Neuronal stem cell (in vitro differentiated cells): Measurements from ENCODE around the gene UTS2B.

Source experiments
- DNase-seq: peaks from one replicate; pipeline ENCODE4 v3.0.0-alpha.2; 2013; ENCODE audit warnings: low spot score
- H2AFZ ChIP-seq: one replicate; pipeline ENCODE4 v1.6.1; 2013; ENCODE audit warnings: mild to moderate bottlenecking, low read length, inconsistent platforms
- H2AK5ac ChIP-seq: 2 replicates; pipeline ENCODE4 v1.6.1; 2013; ENCODE audit warnings: low read depth, mild to moderate bottlenecking, inconsistent platforms, low read length, moderate library complexity, mixed read lengths
- H2BK120ac ChIP-seq: 2 replicates; pipeline ENCODE4 v1.6.1; 2013; ENCODE audit warnings: low read depth, mild to moderate bottlenecking, inconsistent platforms, low read length, moderate library complexity, mixed read lengths
- H2BK12ac ChIP-seq: one replicate; pipeline ENCODE4 v1.6.1; 2013; ENCODE audit warnings: low read length, inconsistent platforms
- H2BK15ac ChIP-seq: 2 replicates; pipeline ENCODE4 v1.6.1; 2013; ENCODE audit warnings: mild to moderate bottlenecking, low read length, inconsistent platforms, mixed read lengths
- H2BK5ac ChIP-seq: one replicate; pipeline ENCODE4 v1.6.1; 2013; ENCODE audit warnings: inconsistent platforms, mild to moderate bottlenecking, low read length, moderate library complexity
- H3K14ac ChIP-seq: one replicate; pipeline ENCODE4 v1.6.1; 2013; ENCODE audit warnings: low read length, inconsistent platforms
- H3K18ac ChIP-seq: 2 replicates; pipeline ENCODE4 v1.6.1; 2013; ENCODE audit warnings: low read length, inconsistent platforms
- H3K23ac ChIP-seq: 2 replicates; pipeline ENCODE4 v1.6.1; 2013; ENCODE audit warnings: low read depth, mild to moderate bottlenecking, mixed read lengths, low read length, inconsistent platforms; ENCODE audit not compliant: poor library complexity
- H3K27ac ChIP-seq: replicated peaks from 3 replicates; pipeline ENCODE4 v1.5.1; 2013; ENCODE audit warnings: low read length, inconsistent platforms
- H3K27me3 ChIP-seq, 3 experiments: 2 replicates each; pipeline ENCODE4 v1.6.1; 2013; ENCODE audit warnings: low read length in 3 of 3, mild to moderate bottlenecking in 2 of 3, inconsistent platforms in 1 of 3, low read depth in 1 of 3, mixed read lengths in 1 of 3, moderate library complexity in 1 of 3; ENCODE audit not compliant: control insufficient read depth in 3 of 3, insufficient read depth in 3 of 3
- H3K36me3 ChIP-seq, 2 donors: replicated peaks in 1 of 2; 2 replicates each; pipeline ENCODE4 v1.6.1; 2013; ENCODE audit warnings: low read length in 2 of 2; ENCODE audit not compliant: control insufficient read depth in 2 of 2, insufficient read depth in 2 of 2
- H3K4ac ChIP-seq: 2 replicates; pipeline ENCODE4 v1.6.1; 2013; ENCODE audit warnings: inconsistent platforms, mild to moderate bottlenecking, low read length, moderate library complexity
- H3K4me1 ChIP-seq, 2 donors: 1 replicate in 1 of 2; 2 replicates in 1 of 2; pipeline ENCODE4 v1.6.1; 2013; ENCODE audit warnings: low read length in 2 of 2, low read depth in 1 of 2; ENCODE audit not compliant: control insufficient read depth in 2 of 2, insufficient read depth in 1 of 2
- H3K4me2 ChIP-seq: one replicate; pipeline ENCODE4 v1.6.1; 2013; ENCODE audit warnings: mild to moderate bottlenecking, low read length, inconsistent platforms; ENCODE audit not compliant: insufficient read depth, poor library complexity, severe bottlenecking
- H3K4me3 ChIP-seq, 2 donors: 2 replicates each; pipeline ENCODE4 v1.5.1; 2013; ENCODE audit warnings: low read length in 2 of 2, mild to moderate bottlenecking in 2 of 2, inconsistent platforms in 1 of 2, moderate library complexity in 1 of 2
- H3K79me1 ChIP-seq: one replicate; pipeline ENCODE4 v1.6.1; 2013; ENCODE audit warnings: low read depth, mild to moderate bottlenecking, inconsistent platforms, low read length, moderate library complexity
- H3K9ac ChIP-seq: one replicate; pipeline ENCODE4 v1.6.1; 2013; ENCODE audit warnings: mild to moderate bottlenecking, low read depth, low read length, inconsistent platforms; ENCODE audit not compliant: poor library complexity
- H3K9me3 ChIP-seq, 2 donors: replicated peaks in 1 of 2; 2 replicates each; pipeline versions ENCODE3 to v1.6.1; 2013; ENCODE audit warnings: low read length in 2 of 2, mild to moderate bottlenecking in 2 of 2, inconsistent platforms in 1 of 2, low read depth in 1 of 2, mixed read lengths in 1 of 2, moderate library complexity in 1 of 2; ENCODE audit not compliant: control insufficient read depth in 2 of 2, insufficient read depth in 1 of 2
- H4K8ac ChIP-seq: one replicate; pipeline ENCODE4 v1.6.1; 2013; ENCODE audit warnings: low read depth, mild to moderate bottlenecking, inconsistent platforms, low read length, moderate library complexity
- H4K91ac ChIP-seq: one replicate; pipeline ENCODE4 v1.6.1; 2013; ENCODE audit warnings: low read length, low read depth, mild to moderate bottlenecking, inconsistent platforms; ENCODE audit not compliant: poor library complexity
- WGBS, 2 donors: extraction: QIAGEN DNeasy Blood & Tissue Kit; methylation state at CpG; one replicate each; pipeline ENCODE4 v1.1.7; 2013; ENCODE audit warnings: missing lambda C conversion rate in 2 of 2, mixed read lengths in 1 of 2; ENCODE audit not compliant: insufficient read length in 2 of 2, insufficient replicate concordance in 1 of 2; ENCODE audit errors: extremely low coverage in 2 of 2; 5-methylcytosine and 5-hydroxymethylcytosine counted together

UTS2B gene

GRCh38 chr3:191342006-191342405, 11.7 kb upstream of the UTS2B start:
- no peaks in the 10 kb centered on the region for H3K79me1 ChIP-seq
- H2BK120ac ChIP-seq = no peak overlapping the region
- no peak overlapping the region for H2BK15ac ChIP-seq
- H3K4me3 ChIP-seq = no peak overlapping the region
- H3K27me3 ChIP-seq = no peaks in the 10 kb centered on the region
- H3K4me2 ChIP-seq = no peak overlapping the region
- no peak overlapping the region for H2BK12ac ChIP-seq
- no peaks in the 10 kb centered on the region for H3K9me3 ChIP-seq
- no peaks in the 10 kb centered on the region for H3K36me3 ChIP-seq
- no peak overlapping the region for H3K4ac ChIP-seq
- H2AFZ ChIP-seq = no peak overlapping the region
- H3K14ac ChIP-seq = no peak overlapping the region
- H2AK5ac ChIP-seq = no peak overlapping the region
- no peak overlapping the region for H4K8ac ChIP-seq
- no peak overlapping the region for H2BK5ac ChIP-seq
- H4K91ac ChIP-seq = no peak overlapping the region
- peaks cover 0 to 1% of the 10 kb centered on the region in 2 donors for H3K4me1 ChIP-seq
- no peak overlapping the region for H3K23ac ChIP-seq
- WGBS, 2 donors = no CpG with 5 or more reads among the region's 2 CpGs
- H3K9ac ChIP-seq = no peak overlapping the region
- no peak for DNase-seq
- H3K27ac ChIP-seq = no peak overlapping the region
- H3K18ac ChIP-seq = no peak overlapping the region

- no peak overlapping the region for H2AFZ ChIP-seq
- no peak overlapping the region for H2BK120ac ChIP-seq
- peaks cover 0 to 1% of the 10 kb centered on the region in 2 donors for H3K4me1 ChIP-seq
- no peak overlapping the region for H2BK12ac ChIP-seq
- H3K36me3 ChIP-seq = no peaks in the 10 kb centered on the region
- no peak overlapping the region for H3K4me3 ChIP-seq
- H2AK5ac ChIP-seq = no peak overlapping the region
- WGBS, 2 donors = no CpG with 5 or more reads among the region's 1 CpG
- H3K18ac ChIP-seq = no peak overlapping the region
- H3K4ac ChIP-seq = no peak overlapping the region
- H3K23ac ChIP-seq = no peak overlapping the region
- no peak overlapping the region for H3K4me2 ChIP-seq
- no peak overlapping the region for H3K27ac ChIP-seq
- no peak overlapping the region for H3K14ac ChIP-seq
- no peak overlapping the region for H2BK5ac ChIP-seq
- no peak for DNase-seq
- no peak overlapping the region for H4K91ac ChIP-seq
- H3K9me3 ChIP-seq = peaks cover 0 to 3% of the 10 kb centered on the region in 2 donors
- H4K8ac ChIP-seq = no peak overlapping the region
- no peaks in the 10 kb centered on the region for H3K27me3 ChIP-seq
- no peaks in the 10 kb centered on the region for H3K79me1 ChIP-seq
- no peak overlapping the region for H3K9ac ChIP-seq
- H2BK15ac ChIP-seq = no peak overlapping the region
These were observed 10.6 kb upstream of the UTS2B start for GRCh38 chr3:191340966-191341365.

GRCh38 chr3:191340351-191340750, 10.0 kb upstream of the UTS2B start:
- no peak overlapping the region for H3K4ac ChIP-seq
- H3K79me1 ChIP-seq = no peaks in the 10 kb centered on the region
- H2BK120ac ChIP-seq = no peak overlapping the region
- no peak overlapping the region for H2BK5ac ChIP-seq
- peaks cover 0 to 3% of the 10 kb centered on the region in 2 donors for H3K9me3 ChIP-seq
- H2BK15ac ChIP-seq = no peak overlapping the region
- no peak overlapping the region for H3K27ac ChIP-seq
- no peak for DNase-seq
- no CpG with 5 or more reads among the region's 2 CpGs for WGBS, 2 donors
- no peak overlapping the region for H3K18ac ChIP-seq
- no peak overlapping the region for H3K9ac ChIP-seq
- H3K36me3 ChIP-seq = no peaks in the 10 kb centered on the region
- H3K4me2 ChIP-seq = no peak overlapping the region
- no peak overlapping the region for H2BK12ac ChIP-seq
- H3K27me3 ChIP-seq = no peaks in the 10 kb centered on the region
- H4K91ac ChIP-seq = no peak overlapping the region
- no peak overlapping the region for H2AK5ac ChIP-seq
- H4K8ac ChIP-seq = no peak overlapping the region
- peaks cover 0 to 1% of the 10 kb centered on the region in 2 donors for H3K4me1 ChIP-seq
- H3K14ac ChIP-seq = no peak overlapping the region
- H3K23ac ChIP-seq = no peak overlapping the region
- no peak overlapping the region for H3K4me3 ChIP-seq
- no peak overlapping the region for H2AFZ ChIP-seq

- Histone ChIP-seq H3K4me1 (no peaks in the 10 kb centered on the region), H3K4me2 (no peak overlapping the region), H3K4ac (no peak overlapping the region), H2AFZ (no peak overlapping the region), H3K27ac (no peak overlapping the region), H3K9me3 (peaks cover 0 to 3% of the 10 kb centered on the region in 2 donors), H2BK120ac (no peak overlapping the region), H3K23ac (no peak overlapping the region), H3K79me1 (no peaks in the 10 kb centered on the region), H2BK12ac (no peak overlapping the region), H3K36me3 (no peaks in the 10 kb centered on the region), H3K9ac (no peak overlapping the region), H2BK5ac (no peak overlapping the region), H4K8ac (no peak overlapping the region), H2BK15ac (no peak overlapping the region), H3K4me3 (no peak overlapping the region), H3K14ac (no peak overlapping the region), H3K18ac (no peak overlapping the region), H2AK5ac (no peak overlapping the region), H3K27me3 (no peaks in the 10 kb centered on the region), H4K91ac (no peak overlapping the region)
- DNase-seq = no peak
- WGBS, 2 donors = no CpG with 5 or more reads among the region's 3 CpGs
These were observed 9.1 kb upstream of the UTS2B start for GRCh38 chr3:191339316-191339917.
